T-helper 1 cell treated with Interleukin-12 subunit alpha and Interleukin-12 subunit beta and Interleukin-4 antibody, amounts not matched to agents 30 μg/mL and 1 μg/mL, for 36 hours (primary cell): Measurements from ENCODE around the gene NFE2L1.

Experiments
- H3K27ac Mint-ChIP-seq: one replicate; pipeline ENCODE4 v1.8.0; 2021; ENCODE audit warnings: mild to moderate bottlenecking, mixed read lengths
- H3K27me3 Mint-ChIP-seq: one replicate; pipeline ENCODE4 v1.8.0; 2021; ENCODE audit warnings: low read depth, mixed read lengths
- H3K36me3 Mint-ChIP-seq: one replicate; pipeline ENCODE4 v1.8.0; 2021; ENCODE audit warnings: low read depth, mixed read lengths
- H3K4me1 Mint-ChIP-seq: one replicate; pipeline ENCODE4 v1.8.0; 2021; ENCODE audit warnings: low read depth, mixed read lengths
- H3K4me3 Mint-ChIP-seq: one replicate; pipeline ENCODE4 v1.8.0; 2021; ENCODE audit warnings: mild to moderate bottlenecking, moderate library complexity, mixed read lengths
- H3K9me3 Mint-ChIP-seq: one replicate; pipeline ENCODE4 v1.8.0; 2021; ENCODE audit warnings: mixed read lengths

Gene NFE2L1

GRCh38 chr17:48051283-48051682 is 3.1 kb downstream of the NFE2L1 start:
- Mint-ChIP-seq H3K36me3 (peaks cover 45% of the 10 kb centered on the region), H3K27me3 (no peaks in the 10 kb centered on the region), H3K4me3 (no peak overlapping the region)

GRCh38 chr17:48051706-48052486 is 3.7 kb downstream of the NFE2L1 start:
- Mint-ChIP-seq H3K36me3 (peaks cover 51% of the 10 kb centered on the region), H3K4me1 (peaks cover 66% of the 10 kb centered on the region), H3K27ac (peak overlapping the region; percentile 79), H3K27me3 (no peaks in the 10 kb centered on the region), H3K4me3 (peak overlapping the region; percentile 45), H3K9me3 (no peaks in the 10 kb centered on the region)

More at GRCh38 chr17:48051283-48051682, 3.1 kb downstream of the NFE2L1 start:
- Mint-ChIP-seq H3K9me3 (no peaks in the 10 kb centered on the region), H3K27ac (no peak overlapping the region), H3K4me1 (peaks cover 66% of the 10 kb centered on the region)

- Mint-ChIP-seq H3K9me3 (no peaks in the 10 kb centered on the region), H3K36me3 (peaks cover 60% of the 10 kb centered on the region), H3K4me1 (peaks cover 64% of the 10 kb centered on the region), H3K4me3 (no peak overlapping the region), H3K27me3 (no peaks in the 10 kb centered on the region), H3K27ac (peak overlapping the region; percentile 84)
These were observed 5.0 kb downstream of the NFE2L1 start for GRCh38 chr17:48052956-48053757.

GRCh38 chr17:48053758-48054237 is 5.6 kb downstream of the NFE2L1 start:
- Mint-ChIP-seq H3K4me1 (peaks cover 65% of the 10 kb centered on the region), H3K27ac (peak overlapping the region; percentile 75), H3K9me3 (no peaks in the 10 kb centered on the region), H3K36me3 (peaks cover 67% of the 10 kb centered on the region), H3K4me3 (no peak overlapping the region), H3K27me3 (no peaks in the 10 kb centered on the region)

GRCh38 chr17:48054238-48055185 is 6.4 kb downstream of the NFE2L1 start:
- Mint-ChIP-seq H3K9me3 (no peaks in the 10 kb centered on the region), H3K4me1 (peaks cover 60% of the 10 kb centered on the region), H3K27ac (peak overlapping the region; percentile 89), H3K36me3 (peaks cover 73% of the 10 kb centered on the region), H3K27me3 (no peaks in the 10 kb centered on the region), H3K4me3 (peak overlapping the region; percentile 67)

- Mint-ChIP-seq H3K4me3 (peak overlapping the region; percentile 67), H3K9me3 (no peaks in the 10 kb centered on the region), H3K27ac (peak overlapping the region; percentile 89), H3K27me3 (no peaks in the 10 kb centered on the region), H3K36me3 (peaks cover 67% of the 10 kb centered on the region), H3K4me1 (peaks cover 51% of the 10 kb centered on the region)
These were observed 7.5 kb downstream of the NFE2L1 start for GRCh38 chr17:48055531-48056245.

- H3K4me3 Mint-ChIP-seq: peak overlapping the region; percentile 67
- peaks cover 49% of the 10 kb centered on the region for H3K4me1 Mint-ChIP-seq
- no peaks in the 10 kb centered on the region for H3K9me3 Mint-ChIP-seq
- H3K27me3 Mint-ChIP-seq: no peaks in the 10 kb centered on the region
- peak overlapping the region; percentile 89 for H3K27ac Mint-ChIP-seq
- peaks cover 63% of the 10 kb centered on the region for H3K36me3 Mint-ChIP-seq
These were observed 8.1 kb downstream of the NFE2L1 start for GRCh38 chr17:48056246-48056745.

- Mint-ChIP-seq H3K27ac (peak overlapping the region; percentile 37), H3K4me3 (peak overlapping the region; percentile 67), H3K36me3 (peaks cover 59% of the 10 kb centered on the region), H3K4me1 (peaks cover 46% of the 10 kb centered on the region), H3K27me3 (no peaks in the 10 kb centered on the region), H3K9me3 (no peaks in the 10 kb centered on the region)
These were observed 8.7 kb downstream of the NFE2L1 start for GRCh38 chr17:48056879-48057278.

- peaks cover 40% of the 10 kb centered on the region for H3K4me1 Mint-ChIP-seq
These were observed 9.5 kb downstream of the NFE2L1 start for GRCh38 chr17:48057626-48058025.

GRCh38 chr17:48058393-48059124 is 10.4 kb downstream of the NFE2L1 start:
- Mint-ChIP-seq H3K4me1 (peaks cover 30% of the 10 kb centered on the region), H3K27ac (no peak overlapping the region), H3K4me3 (no peak overlapping the region), H3K27me3 (no peaks in the 10 kb centered on the region), H3K36me3 (peaks cover 53% of the 10 kb centered on the region), H3K9me3 (no peaks in the 10 kb centered on the region)

More at GRCh38 chr17:48057626-48058025, 9.5 kb downstream of the NFE2L1 start:
- Mint-ChIP-seq H3K9me3 (no peaks in the 10 kb centered on the region), H3K4me3 (no peak overlapping the region), H3K27me3 (no peaks in the 10 kb centered on the region), H3K27ac (peak overlapping the region; percentile 57), H3K36me3 (peaks cover 58% of the 10 kb centered on the region)

GRCh38 chr17:48059125-48059668 is 11.0 kb downstream of the NFE2L1 start:
- Mint-ChIP-seq H3K27me3 (no peaks in the 10 kb centered on the region), H3K27ac (no peak overlapping the region), H3K4me3 (no peak overlapping the region), H3K36me3 (peaks cover 53% of the 10 kb centered on the region), H3K9me3 (no peaks in the 10 kb centered on the region), H3K4me1 (peaks cover 29% of the 10 kb centered on the region)

GRCh38 chr17:48060249-48060648 is 12.1 kb downstream of the NFE2L1 start:
- H3K4me1 Mint-ChIP-seq: peaks cover 28% of the 10 kb centered on the region
- H3K36me3 Mint-ChIP-seq: peaks cover 53% of the 10 kb centered on the region
- H3K27ac Mint-ChIP-seq: no peak overlapping the region
- no peak overlapping the region for H3K4me3 Mint-ChIP-seq
- no peaks in the 10 kb centered on the region for H3K9me3 Mint-ChIP-seq
- no peaks in the 10 kb centered on the region for H3K27me3 Mint-ChIP-seq
